Thyroid gland (tissue), 4 donors: ENCODE data around the gene RDX. TPM values are rescaled to one million over a fixed set of nuclear protein-coding genes. Genes with fewer than 3 reads are reported as not detected.

Experiments
- DNase-seq, 2 donors: peaks; one replicate each; pipeline ENCODE4 v3.0.0-alpha.2; 2019
- H3K27ac ChIP-seq, 3 donors: fragments of 200-600 bp; sonication (generic); 1 replicate in 2 of 3; 2 replicates in 1 of 3; pipeline ENCODE4 v1.5.1; 2016 to 2019; ENCODE audit warnings: mild to moderate bottlenecking in 1 of 3, moderate library complexity in 1 of 3
- H3K27me3 ChIP-seq: fragments of 200-600 bp; sonication (generic); one replicate; pipeline ENCODE4 v1.5.1; 2019
- H3K36me3 ChIP-seq, 2 donors: fragments of 200-600 bp; sonication (generic); one replicate each; pipeline ENCODE4 v1.5.1; 2016 to 2019
- H3K4me1 ChIP-seq, 2 donors: fragments of 200-600 bp; sonication (generic); one replicate each; pipeline ENCODE4 v1.5.1; 2017 to 2019
- H3K4me3 ChIP-seq, 3 donors: fragments of 200-600 bp; sonication (generic); replicated peaks in 1 of 3; 1 replicate in 2 of 3; 2 replicates in 1 of 3; pipeline ENCODE4 v1.5.1; 2016; ENCODE audit warnings: mild to moderate bottlenecking in 1 of 3
- H3K9me3 ChIP-seq: fragments of 200-600 bp; sonication (generic); one replicate; pipeline ENCODE4 v1.5.1; 2017
- POLR2A ChIP-seq, 2 donors: fragments of 450-650 bp; IDR thresholded peaks; one replicate each; pipeline ENCODE4 v1.6.1; 2017; ENCODE audit warnings: antibody characterized with exemption in 2 of 2, mild to moderate bottlenecking in 2 of 2, moderate library complexity in 1 of 2
- WGBS, 2 donors: methylation state at CpG; one replicate each; pipeline ENCODE4 v1.1.5; 2017; 5-methylcytosine and 5-hydroxymethylcytosine counted together
- intact Hi-C: fragments of 100-400 bp; cut with DNase I; formaldehyde crosslinking; loops from one replicate; pipeline ENCODE4 v1.15.1; 2023
- total RNA-seq, 4 donors: library from RNA; depleted of rRNA; stranded (reverse); fragments of >200 nt; gene quantifications; one replicate each; pipeline ENCODE4 v1.2.3, GENCODE V29; 2016
- TF ChIP-seq, protein P1 (sequence below), 6 experiments: fragments of 200-600 bp in 3 of 6; fragments of 450-650 bp in 3 of 6; sonication (generic) in 3 of 6; IDR thresholded peaks; one replicate each; pipeline ENCODE4 v1.5.1; 2016 to 2019; ENCODE audit warnings: antibody characterized with exemption in 6 of 6, mild to moderate bottlenecking in 2 of 6, inconsistent platforms in 1 of 6, moderate library complexity in 1 of 6

Gene RDX
- total RNA-seq, 4 donors from 2014 or later, result 83.2 to 138 (median 107) TPM

GRCh38 chr11:110305169-110306018 is 9.0 kb upstream of the RDX start:
- Histone ChIP-seq H3K9me3 (no peaks in the 10 kb centered on the region), H3K27me3 (no peaks in the 10 kb centered on the region), H3K27ac (no peak overlapping the region), H3K36me3 (no peaks in the 10 kb centered on the region), H3K4me1 (no peaks in the 10 kb centered on the region), H3K4me3 (no peak overlapping the region)
- intact Hi-C loops, result no loop called here
- DNase-seq, result no peak
- TF ChIP-seq, protein P1, sequence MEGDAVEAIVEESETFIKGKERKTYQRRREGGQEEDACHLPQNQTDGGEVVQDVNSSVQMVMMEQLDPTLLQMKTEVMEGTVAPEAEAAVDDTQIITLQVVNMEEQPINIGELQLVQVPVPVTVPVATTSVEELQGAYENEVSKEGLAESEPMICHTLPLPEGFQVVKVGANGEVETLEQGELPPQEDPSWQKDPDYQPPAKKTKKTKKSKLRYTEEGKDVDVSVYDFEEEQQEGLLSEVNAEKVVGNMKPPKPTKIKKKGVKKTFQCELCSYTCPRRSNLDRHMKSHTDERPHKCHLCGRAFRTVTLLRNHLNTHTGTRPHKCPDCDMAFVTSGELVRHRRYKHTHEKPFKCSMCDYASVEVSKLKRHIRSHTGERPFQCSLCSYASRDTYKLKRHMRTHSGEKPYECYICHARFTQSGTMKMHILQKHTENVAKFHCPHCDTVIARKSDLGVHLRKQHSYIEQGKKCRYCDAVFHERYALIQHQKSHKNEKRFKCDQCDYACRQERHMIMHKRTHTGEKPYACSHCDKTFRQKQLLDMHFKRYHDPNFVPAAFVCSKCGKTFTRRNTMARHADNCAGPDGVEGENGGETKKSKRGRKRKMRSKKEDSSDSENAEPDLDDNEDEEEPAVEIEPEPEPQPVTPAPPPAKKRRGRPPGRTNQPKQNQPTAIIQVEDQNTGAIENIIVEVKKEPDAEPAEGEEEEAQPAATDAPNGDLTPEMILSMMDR (IDR thresholded peaks at IDR 0.05), result no peak
- no peak for TF ChIP-seq POLR2A (IDR thresholded peaks at IDR 0.05)

GRCh38 chr11:110303414-110303826 is 7.0 kb upstream of the RDX start:
- Histone ChIP-seq H3K27ac (no peak overlapping the region), H3K27me3 (no peaks in the 10 kb centered on the region), H3K36me3 (no peaks in the 10 kb centered on the region), H3K4me1 (no peaks in the 10 kb centered on the region), H3K4me3 (no peak overlapping the region), H3K9me3 (no peaks in the 10 kb centered on the region)
- DNase-seq, result no peak
- intact Hi-C loops, result no loop called here
- 89 to 96% methylated on average over 5 of the region's 5 CpGs for WGBS, 2 donors
- TF ChIP-seq, protein P1 (IDR thresholded peaks at IDR 0.05), result no peak
- no peak for TF ChIP-seq POLR2A (IDR thresholded peaks at IDR 0.05)

DNA sequence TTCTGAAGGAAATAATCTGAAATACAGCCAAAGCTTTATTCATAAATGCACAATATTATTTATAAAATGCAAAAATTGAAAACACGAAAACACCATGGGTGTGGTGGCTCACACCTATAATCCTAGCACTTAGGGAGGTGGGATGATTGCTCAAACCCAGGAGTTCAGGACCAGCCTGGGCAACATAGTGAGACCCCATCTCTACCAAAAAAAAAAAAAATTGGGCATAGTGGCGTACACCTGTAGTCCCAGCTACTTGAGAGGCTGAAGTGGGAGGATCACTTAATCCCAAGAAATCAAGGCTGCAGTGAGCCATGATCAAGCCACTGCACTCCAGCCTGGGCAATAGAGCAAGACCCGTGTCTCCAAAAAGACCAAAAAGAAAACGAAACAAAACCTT is 5.2 kb upstream of the RDX start:
- H3K4me1 ChIP-seq, result peaks cover 8 to 14% of the 10 kb centered on the region in 2 donors
- no peaks in the 10 kb centered on the region for H3K27me3 ChIP-seq
- H3K36me3 ChIP-seq, result no peaks in the 10 kb centered on the region
- intact Hi-C loops, result no loop called here
- 96% methylated on average over 4 of the region's 4 CpGs for WGBS, 2 donors
- no peak for DNase-seq
- no peak overlapping the region for H3K4me3 ChIP-seq
- H3K27ac ChIP-seq, result no peak overlapping the region
- no peak for TF ChIP-seq POLR2A (IDR thresholded peaks at IDR 0.05)
- TF ChIP-seq, protein P1 (IDR thresholded peaks at IDR 0.05), result no peak
- H3K9me3 ChIP-seq, result no peaks in the 10 kb centered on the region

DNA sequence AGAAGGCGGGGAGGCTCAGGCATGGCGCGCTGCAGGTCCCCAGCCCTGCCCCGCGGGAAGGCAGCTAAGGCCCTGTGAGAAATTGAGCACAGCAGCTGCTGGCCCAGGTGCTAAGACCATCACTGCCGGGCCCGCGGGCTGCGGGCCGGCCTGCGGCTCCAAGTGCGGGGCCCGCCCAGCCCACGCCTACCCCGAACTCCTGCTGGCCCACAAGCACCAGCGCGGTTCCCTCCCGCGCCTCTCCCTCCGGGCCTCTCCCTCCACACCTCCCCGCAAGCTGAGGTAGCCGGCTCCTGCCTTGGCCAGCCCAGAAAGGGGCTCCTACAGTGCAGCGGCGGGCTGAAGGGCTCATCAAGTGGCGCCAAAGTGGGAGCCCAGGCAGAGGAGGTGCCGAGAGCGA is 4.6 kb upstream of the RDX start:
- Histone ChIP-seq H3K4me3 (no peak overlapping the region), H3K9me3 (no peaks in the 10 kb centered on the region), H3K4me1 (peaks cover 8 to 14% of the 10 kb centered on the region in 2 donors), H3K27me3 (no peaks in the 10 kb centered on the region), H3K36me3 (no peaks in the 10 kb centered on the region), H3K27ac (no peak overlapping the region)
- DNase-seq, result no peak
- TF ChIP-seq, protein P1 (IDR thresholded peaks at IDR 0.05), result no peak
- no peak for TF ChIP-seq POLR2A (IDR thresholded peaks at IDR 0.05)
- 96 to 99% methylated on average over 20 to 24 of the region's 27 CpGs for WGBS, 2 donors
- intact Hi-C loops, result no loop called here

GRCh38 chr11:110299006-110299785 is 2.8 kb upstream of the RDX start:
- intact Hi-C loops, result loop anchor here (10.0 kb wide), 1 partner anchor 76 kb away; no protein-coding TSS in a partner anchor
- no peak for DNase-seq
- H3K9me3 ChIP-seq, result no peaks in the 10 kb centered on the region
- no peak overlapping the region for H3K4me3 ChIP-seq
- TF ChIP-seq POLR2A (IDR thresholded peaks at IDR 0.05), result no peak
- TF ChIP-seq, protein P1 (IDR thresholded peaks at IDR 0.05), result no peak
- no peaks in the 10 kb centered on the region for H3K27me3 ChIP-seq
- peaks cover 11 to 16% of the 10 kb centered on the region in 2 donors for H3K4me1 ChIP-seq
- WGBS, 2 donors, result 96 to 97% methylated on average over 6 of the region's 6 CpGs
- H3K36me3 ChIP-seq, result no peaks in the 10 kb centered on the region
- no peak overlapping the region for H3K27ac ChIP-seq
